HG02588 (cell line): ENCODE data around the gene FAM200C.
"Not testable (repeated sequence)": the region's sequence is repeated elsewhere in the genome, so short reads cannot be mapped to it uniquely, and the experiment has no call there.

Source experiments
- ATAC-seq: cut with Tn5 transposase; IDR thresholded peaks from one replicate; pipeline ENCODE4 v1.9.1; 2021; ENCODE audit warnings: mild to moderate bottlenecking, moderate library complexity; ENCODE audit not compliant: unreplicated experiment

The FAM200C gene

DNA sequence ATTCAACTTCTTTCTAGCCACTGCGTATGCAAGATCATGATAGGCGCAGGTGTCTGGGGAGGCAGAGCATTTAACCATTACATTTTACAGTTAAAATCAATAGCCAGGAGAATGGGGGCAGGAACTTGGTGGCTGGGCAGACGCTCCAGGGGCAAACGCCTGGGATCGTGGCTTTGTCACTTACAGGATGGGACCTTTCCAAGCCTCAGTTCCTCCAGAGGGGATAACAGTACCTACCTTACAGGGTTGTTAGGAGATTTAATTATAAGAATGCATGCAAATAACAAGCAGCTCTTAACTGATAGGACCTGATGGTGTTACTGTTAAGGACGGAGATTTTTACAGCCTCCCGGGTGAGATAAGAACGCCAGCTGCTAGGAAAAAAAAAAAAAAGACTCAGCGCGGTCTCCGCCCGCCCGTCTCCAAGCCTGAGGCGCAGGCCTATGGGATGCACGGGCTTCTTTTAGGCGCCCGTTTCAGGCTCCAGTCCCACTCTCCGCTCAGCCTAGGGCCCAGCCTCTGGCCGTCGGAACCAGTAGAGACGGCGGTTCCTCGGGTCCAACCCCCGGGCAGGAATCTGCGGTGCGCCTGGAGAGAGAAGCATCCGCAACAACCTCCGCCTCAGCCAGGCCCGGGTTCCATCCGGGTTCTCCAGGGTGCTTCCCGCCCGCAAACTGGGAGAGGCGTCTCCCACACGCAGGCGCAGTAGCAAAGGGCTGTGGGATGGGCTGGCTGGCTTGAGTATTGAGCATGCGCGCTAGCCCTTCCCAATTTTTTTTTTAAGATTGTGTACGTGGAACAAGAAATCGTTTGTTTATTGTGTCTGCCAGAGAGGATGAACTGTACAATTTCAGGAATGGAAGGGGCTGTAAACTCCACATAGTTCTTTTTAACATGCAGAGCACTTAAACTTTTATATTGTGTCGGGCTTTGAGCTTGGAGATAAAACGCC lies at the start of gene FAM200C:
Gene FAM200C, minus strand, starts transcription at position 653 of the 952 bp plus-strand sequence. CDS start 4,564 bp downstream, outside the sequence.
- ATAC-seq: peak; percentile 86

DNA sequence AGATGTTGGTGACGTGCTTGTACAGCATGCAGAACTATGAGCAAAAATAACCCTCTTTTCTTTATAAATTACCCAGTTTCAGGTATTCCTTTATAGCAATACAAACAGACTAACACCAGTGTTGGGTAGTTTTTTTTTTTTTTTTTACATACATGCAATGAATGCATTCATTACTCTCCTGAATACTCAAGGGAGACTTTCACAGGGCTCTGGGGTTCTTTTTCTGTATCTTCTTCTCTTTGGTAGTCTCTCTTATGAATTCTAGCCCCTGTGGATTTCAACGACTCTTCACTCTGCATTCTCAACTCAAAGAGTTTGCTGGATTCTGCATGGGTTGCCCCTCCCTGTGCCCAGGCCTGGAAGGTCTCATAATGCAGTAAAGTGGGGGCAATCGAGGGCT lies 49.6 kb upstream of the FAM200C start:
- no peak for ATAC-seq

DNA sequence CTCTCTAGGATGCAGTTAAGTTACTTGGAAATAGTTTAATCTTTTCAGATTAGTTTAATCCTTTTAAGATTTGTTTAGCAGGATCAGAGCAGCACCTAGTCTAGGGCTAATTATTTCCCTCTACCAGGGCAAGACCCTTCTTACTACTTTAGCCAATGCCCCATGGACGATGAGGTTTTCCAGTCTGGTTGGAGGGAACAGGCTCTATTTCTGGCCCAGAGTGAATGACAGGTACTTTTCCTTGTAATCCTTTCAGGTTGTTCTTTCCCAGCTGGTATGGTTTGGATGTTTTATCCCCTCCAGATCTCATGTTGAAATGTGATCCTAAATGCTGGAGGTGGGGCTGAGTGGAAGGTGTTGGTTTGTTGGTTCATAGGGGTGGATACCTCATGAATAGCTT lies 49.0 kb upstream of the FAM200C start:
- no peak for ATAC-seq

DNA sequence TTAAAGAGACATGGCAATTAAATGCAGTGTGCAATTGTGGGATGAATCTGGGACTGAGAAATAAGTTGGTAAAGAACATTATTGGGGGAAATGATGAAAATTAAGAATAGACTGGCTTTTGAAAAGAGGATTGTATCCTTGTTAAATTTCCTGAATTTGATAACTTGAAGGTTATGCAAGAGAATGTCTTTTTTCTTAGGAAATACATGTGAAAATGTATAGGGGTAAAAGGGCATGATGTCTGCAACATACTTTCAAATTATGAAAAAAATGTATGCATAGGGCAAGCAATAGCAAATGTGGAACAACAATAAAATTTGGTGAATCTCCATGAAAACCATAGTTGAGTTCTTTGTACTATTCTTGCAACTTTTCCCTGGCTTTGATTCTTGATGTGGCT lies 45.9 kb upstream of the FAM200C start:
- ATAC-seq: no peak

DNA sequence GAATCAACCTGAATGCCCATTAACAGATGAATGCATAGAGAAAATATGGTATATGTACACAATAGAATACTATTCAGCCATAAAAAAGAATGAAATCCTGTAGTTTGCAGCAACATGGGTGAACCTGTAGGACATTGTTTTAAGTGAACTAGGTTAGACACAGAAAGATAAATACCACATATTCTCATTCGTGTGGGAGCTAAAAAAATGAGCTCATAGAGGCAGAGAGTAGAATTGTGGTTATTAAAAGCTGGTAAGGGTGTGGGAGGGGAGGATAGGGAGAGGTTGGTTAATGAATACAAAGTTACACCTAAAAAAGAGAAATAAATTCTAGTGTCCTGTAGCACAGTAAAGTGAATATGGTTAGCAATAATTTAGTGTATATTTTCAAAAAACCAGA lies 45.3 kb upstream of the FAM200C start:
- ATAC-seq: peak; percentile 32

DNA sequence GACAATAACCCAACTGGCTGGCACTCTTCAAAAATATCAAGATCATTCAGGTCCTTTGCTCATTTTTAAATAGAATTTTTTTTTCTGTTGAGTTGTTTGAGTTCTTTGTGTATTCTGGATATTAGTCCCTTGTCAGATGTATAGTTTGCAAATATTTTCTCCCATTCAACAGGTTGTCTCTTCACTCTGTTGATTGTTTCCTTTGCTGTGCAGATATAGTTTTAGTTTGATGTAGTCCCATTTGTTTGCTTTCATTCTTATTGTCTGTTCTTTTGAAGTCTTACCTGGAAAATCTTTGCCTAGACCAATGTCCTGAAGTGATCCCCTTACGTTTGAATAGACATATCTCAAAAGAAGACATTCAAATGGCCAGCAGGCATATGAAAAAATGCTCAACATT lies 44.6 kb upstream of the FAM200C start:
- no peak for ATAC-seq

DNA sequence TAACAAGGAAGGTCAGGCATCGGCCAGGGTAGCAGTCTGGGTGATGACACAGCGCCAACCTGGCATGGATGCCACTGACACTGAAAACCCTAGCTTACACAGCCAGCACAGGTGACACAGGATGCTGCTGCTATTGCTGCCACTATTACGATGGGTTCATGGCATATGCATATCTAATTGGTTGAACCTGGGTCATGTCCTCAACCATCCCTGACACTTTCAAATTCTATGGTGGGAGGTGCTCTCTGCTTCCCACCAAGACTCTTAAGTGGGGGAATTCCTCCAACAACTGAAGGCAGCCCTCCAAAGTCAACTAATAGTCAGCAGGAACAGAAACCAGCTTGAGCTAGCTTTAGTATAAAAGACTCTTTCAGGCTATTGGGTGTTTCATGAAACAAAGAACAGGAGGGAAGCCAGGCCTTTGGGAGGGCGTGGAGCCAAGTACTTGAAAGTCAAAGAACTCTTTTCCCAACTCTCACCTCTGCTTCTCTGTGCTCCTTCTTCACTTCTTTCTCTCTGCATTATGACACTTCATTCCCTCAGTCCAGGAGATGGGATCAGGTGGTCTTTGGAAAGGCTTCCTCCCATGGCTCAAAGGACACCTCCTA lies 43.1 kb upstream of the FAM200C start:
- no peak for ATAC-seq

DNA sequence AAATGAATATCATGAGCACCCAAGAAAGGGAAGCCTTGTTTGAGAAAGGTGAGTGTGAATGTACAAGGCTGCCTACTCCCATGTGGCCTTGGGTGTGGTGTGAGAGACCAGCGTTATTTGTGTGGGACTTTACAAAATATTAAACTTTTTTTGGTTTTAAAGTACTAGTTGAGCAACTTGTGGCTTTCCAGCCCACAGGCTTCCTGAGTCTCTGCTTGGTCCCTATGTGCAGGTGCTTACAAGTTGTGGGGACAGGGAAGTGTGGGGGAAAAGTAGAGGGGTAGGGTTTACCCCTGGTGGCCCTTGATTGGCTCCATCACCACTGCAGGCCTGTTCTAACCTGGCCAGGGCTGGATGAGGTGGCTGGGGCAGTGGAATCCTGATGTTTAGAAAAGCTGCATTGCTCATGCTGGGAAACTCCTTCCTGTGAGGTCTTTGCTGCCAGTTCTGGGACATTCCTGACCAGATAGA lies 41.5 kb upstream of the FAM200C start:
- peak; percentile 29 for ATAC-seq

DNA sequence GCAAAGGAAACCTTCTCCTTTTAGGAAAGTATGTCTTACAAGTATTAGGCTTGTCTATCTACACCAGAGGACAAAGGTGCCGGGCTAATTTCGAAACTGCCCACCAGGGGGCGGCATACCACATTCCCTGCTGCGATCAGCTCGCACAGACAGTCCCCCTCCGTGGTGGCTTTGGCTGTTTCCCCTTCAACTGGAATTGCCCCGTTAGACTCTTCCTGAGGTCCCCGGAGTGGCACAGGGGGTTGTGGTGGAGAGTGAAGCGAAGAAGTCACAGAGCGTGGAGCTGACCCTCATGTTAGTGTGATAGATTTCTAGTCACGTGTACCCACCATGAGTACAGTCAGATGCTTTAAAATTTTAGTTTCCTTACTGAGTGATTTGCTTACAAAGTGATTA lies 39.3 kb upstream of the FAM200C start:
- peak; percentile 56 for ATAC-seq

DNA sequence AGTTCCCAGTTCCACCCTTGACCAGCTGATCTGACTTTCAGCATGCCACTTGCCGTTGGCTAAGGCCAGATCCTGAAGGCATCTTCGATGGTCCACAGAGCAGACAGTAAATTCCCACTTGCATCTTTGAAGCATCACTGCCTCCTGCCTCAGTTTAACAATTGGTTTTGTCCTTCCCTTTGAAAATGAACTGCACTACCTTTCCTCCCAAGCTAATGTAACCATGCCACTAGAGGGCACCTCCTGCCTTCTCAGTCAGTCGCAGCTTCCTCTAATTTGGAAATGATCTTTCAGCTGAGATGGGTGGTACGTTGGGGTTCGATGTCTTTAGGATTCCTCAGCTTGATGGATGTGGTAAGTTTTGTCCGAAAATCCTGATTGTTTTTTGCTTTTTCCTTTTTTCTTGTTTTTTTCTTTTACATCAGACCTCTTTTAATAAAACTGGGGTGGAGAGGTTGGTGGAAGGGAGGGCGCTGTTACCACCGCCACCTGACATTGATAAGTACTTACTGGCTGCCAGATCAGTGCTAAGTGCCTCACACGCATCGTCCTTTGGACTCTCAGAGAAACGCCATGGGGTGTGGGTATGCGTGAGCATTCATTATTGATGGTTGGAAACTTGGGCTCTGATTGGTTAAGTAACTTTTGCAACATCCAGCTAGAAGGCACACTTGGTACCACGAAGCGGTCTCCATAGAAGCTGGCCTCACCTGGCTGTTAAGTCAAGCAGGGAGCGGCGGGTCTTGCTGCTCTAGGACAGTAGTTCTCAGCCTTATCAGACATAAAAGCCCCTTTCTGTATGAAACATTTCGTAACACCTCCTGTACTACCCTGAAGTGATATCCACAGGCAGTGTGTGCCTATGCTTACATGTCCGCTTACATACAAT lies 38.7 kb upstream of the FAM200C start:
- ATAC-seq: peak; percentile 32

DNA sequence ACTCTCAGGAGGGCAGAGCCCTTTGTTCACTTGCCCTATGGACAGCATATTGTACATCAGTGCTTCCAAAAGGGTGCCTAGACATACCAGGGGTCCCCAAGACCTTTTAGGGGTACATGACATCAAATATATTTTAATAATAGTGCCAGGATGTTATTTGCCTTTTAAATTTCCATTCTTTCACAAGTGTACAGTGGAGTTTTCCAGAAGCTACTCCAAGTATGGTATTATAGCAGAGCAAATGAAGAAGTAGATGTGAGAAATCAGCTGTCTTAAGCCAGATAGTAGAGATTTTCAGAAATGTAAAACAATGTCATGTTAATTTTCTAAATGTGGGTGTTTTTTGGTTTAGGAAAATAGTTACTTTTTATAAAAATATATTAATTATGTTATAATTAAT lies 37.4 kb upstream of the FAM200C start:
- no peak for ATAC-seq

DNA sequence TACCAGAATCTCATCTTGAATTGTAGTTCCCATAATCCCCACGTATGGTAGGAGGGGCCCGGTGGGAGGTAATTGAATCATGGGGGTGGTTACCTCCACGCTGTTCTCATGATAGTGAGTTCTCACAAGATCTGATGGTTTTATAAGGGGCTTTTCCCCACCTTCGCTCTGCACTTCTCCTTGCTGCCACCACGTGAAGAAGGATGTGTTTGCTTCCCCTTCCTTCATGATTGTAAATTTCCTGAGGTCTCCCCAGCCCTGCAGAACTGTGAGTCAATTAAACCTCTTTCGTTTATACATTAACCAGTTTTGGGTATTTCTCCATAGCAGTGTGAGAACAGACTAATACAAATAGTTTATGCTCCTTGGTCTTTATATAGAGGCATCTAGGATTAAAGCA lies 36.8 kb upstream of the FAM200C start:
- not testable (repeated sequence) for ATAC-seq

DNA sequence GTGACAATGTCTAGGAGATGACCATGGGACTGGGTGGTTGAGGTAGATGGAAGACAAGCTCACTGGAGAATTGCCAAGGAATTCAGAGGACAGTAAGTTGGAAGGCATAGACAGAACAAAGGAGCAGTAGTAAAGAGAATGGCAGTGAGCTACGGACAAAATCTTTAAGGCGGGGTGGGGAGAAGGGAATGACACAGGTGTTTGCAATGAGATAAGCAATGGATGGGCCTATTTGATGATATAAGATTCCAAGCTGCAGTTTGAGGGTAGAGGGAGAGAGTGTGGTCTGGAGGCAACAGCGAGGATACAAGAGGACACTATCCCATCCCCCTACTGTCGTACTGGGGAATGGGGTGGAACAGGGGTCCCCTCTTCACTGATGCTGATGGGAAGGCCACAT lies 36.2 kb upstream of the FAM200C start:
- no peak for ATAC-seq

DNA sequence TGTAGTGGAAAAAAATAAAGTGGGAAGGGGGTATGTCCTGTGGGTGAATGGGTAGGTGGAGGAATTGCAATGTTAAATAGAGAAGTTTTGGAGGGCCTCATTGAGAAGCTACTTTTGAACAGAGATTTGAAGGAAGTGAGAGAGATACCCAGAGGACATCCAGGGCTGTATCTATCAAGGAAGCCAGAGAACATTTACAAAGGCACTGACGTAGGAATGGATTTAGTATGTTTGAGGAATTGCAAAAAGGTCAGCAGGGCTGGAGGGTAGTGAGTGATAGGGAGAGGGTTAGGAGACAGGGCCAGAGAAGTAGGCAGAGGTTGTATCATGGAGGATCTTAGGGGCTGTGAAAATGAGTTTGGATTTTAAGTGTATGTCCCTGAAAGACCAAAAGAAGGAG lies 35.7 kb upstream of the FAM200C start:
- ATAC-seq: no peak

DNA sequence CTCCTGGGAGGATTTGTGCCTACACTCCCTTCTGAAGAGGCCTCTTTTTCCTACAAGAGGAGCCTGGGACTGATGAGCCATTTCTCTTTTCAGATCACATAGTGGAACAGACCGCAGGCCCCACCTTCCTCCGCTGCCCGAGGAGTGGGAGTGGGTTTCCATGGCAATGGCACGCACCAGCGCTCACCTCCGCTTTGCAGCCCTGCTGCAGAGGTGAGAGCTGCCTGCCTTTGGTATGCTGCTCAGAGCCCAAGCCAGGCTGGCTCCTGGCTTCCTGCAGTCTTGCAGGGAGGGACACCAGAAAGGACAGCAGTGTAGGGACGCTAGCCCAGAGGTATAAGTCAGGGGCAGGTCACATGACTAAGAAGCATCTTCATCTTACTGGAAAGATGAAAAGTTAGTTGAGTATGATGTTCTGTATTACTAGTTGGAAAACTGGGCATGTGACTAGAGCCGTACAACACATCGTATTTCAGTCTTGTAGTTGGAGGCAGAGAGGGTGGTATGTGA lies 34.2 kb upstream of the FAM200C start:
- ATAC-seq: peak; percentile 83

DNA sequence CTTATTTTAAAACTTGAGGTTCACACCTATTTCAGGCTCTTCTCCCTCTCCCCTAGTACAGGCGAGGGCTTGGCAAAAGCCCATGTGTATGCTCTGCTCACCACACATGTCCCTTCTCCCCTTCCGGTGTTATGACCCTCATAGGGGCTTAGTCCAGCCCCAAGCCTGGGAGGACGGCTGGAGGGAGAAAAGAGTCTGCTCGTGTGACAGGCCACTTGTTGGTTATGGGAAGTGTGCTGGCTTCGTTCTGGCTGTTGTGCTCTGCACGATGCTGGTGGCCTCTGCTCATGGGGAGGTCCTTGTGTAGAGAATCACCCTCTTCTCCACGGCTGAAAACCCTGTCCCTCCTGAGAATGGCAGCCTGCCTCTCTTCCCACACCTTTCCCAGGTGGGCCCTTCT lies 32.9 kb upstream of the FAM200C start:
- ATAC-seq: no peak

DNA sequence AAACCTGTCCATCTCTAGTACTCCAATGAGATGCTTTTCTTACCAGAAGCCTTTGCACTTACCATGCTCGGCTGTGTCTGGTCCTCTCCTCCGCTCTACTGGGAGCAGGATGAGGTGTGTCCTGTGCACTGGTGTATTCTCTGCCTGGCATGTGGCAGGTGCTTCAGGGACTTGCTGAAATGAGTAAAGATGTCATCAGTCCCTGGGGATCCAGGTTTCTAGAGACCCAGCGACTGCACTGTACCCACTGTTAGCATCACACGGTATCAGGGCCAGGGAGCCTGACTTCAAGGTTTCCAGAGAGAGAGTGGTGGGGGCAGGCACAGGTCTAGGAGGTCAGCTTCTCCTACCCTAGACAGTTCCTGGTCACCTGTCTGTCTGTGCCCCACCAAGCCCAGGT lies 32.3 kb upstream of the FAM200C start:
- ATAC-seq: no peak

DNA sequence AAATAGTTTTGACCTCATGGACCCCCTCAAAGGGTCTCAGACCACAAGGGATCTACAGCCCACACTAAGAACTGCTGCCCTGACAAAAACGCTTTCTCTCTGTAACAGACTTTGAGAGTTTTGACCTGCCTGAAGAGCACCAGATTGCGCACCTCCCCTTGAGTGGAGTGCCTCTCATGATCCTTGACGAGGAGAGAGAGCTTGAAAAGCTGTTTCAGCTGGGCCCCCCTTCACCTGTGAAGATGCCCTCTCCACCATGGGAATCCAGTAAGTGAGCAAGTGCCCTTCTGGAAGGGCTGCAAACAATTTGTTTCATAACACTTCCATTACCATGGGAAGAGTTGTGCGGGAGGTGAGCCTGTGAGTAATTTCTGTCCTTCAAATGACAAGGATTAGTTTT lies 27.8 kb upstream of the FAM200C start:
- no peak for ATAC-seq

DNA sequence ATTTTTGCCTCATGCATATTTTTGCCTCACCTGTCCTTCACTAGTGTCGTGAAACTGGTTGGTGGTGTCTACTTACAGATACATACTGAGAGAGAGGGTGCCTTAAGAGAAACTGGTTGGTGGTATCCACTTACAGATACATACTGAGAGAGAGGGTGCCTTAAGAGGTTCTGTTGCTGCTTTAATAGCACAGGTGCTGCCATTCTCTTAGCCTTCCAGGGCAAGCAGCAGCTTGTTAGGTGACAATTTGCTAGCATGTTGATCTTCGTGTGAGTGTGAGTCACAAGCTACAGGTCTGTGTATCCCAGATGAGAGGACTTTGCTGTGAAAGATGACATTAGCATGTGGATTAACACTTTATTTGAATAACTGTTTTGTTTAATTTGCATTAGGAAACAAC lies 23.2 kb upstream of the FAM200C start:
- no peak for ATAC-seq

DNA sequence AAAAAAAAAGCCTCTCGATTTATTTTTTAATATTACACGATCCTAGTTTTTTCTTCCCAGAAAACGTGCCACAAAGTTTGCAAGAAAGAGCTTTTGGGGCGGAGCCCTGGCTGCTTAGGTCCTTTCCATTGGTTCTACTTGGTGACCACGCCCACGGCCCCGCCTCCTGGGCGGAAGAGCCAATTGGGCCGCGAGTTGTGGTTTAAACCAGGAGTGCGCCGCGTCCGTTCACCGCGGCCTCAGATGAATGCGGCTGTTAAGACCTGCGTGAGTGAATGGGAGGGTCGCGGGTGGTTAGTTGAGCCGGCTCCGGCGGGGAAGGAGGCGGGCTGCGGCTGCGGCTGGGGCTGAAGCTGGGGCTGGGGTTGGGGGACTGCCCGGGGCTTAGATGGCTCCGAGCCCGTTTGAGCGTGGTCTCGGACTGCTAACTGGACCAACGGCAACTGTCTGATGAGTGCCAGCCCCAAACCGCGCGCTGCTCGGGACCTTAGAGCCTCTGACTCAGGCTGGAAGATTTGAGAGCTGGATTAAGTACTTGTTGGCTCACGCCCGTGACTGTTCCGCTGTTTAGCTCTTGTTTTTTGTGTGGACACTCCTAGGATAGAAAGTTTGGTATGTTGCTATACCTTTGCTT lies 21.9 kb upstream of the FAM200C start, which contains the start of gene PTTG1:
Gene PTTG1, plus strand, starts transcription at position 231 of the 634 bp plus-strand sequence. CDS start 458 bp downstream, outside the sequence.
- ATAC-seq: peak; percentile 71

DNA sequence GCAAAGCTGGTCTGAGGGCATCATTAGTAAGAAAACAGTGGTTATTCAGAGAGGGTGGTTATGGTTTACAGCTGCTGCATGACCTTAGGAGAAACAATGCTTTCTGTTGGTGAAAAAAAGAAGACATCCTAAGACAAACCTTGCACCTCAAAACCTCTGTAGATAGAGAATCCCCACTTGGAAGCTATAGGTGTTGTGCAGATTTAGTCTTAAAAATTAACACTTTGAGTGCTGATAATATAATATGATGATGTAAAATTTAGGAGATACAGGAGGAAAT lies 20.4 kb upstream of the FAM200C start:
- ATAC-seq: no peak
